ENCODE results near the gene PKD2L2.

Gene PKD2L2

DNA sequence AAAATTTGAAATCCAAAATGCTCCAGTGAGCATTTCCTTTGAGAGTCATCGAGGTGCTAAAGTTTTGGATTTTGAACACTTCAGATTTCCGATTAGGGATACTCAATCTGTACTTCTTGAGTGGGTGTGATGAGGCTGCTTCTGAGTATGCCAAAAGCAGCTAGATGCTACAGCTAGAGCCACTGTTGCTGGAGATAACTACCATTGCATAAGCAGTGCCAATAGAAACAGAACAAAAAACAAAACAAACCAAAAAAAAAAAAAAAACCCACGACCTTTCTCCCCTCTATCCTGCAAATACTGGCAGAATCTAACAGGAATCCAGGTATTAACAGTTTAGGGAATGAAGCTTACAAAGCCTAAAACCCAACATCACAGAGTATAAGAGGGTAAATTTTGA lies 43.5 kb downstream of the PKD2L2 start:
- ATAC-seq (ENCODE audit: low read depth) (no peak), DNase-seq (ENCODE audit: low spot score) (no peak)
- Histone ChIP-seq H3K36me3 (ENCODE audit: low read depth) (peaks cover 10% of the 10 kb centered on the region), H3K27me3 (ENCODE audit: insufficient read depth, poor library complexity, severe bottlenecking) (no peaks in the 10 kb centered on the region), H3K27ac (ENCODE audit: poor library complexity, severe bottlenecking) (no peak overlapping the region), H3K4me3 (ENCODE audit: severe bottlenecking) (no peak overlapping the region), H3K4me1 (ENCODE audit: insufficient read depth, poor library complexity, severe bottlenecking) (no peaks in the 10 kb centered on the region), H3K9me3 (ENCODE audit: severe bottlenecking) (no peaks in the 10 kb centered on the region)
- TF ChIP-seq, protein P1, sequence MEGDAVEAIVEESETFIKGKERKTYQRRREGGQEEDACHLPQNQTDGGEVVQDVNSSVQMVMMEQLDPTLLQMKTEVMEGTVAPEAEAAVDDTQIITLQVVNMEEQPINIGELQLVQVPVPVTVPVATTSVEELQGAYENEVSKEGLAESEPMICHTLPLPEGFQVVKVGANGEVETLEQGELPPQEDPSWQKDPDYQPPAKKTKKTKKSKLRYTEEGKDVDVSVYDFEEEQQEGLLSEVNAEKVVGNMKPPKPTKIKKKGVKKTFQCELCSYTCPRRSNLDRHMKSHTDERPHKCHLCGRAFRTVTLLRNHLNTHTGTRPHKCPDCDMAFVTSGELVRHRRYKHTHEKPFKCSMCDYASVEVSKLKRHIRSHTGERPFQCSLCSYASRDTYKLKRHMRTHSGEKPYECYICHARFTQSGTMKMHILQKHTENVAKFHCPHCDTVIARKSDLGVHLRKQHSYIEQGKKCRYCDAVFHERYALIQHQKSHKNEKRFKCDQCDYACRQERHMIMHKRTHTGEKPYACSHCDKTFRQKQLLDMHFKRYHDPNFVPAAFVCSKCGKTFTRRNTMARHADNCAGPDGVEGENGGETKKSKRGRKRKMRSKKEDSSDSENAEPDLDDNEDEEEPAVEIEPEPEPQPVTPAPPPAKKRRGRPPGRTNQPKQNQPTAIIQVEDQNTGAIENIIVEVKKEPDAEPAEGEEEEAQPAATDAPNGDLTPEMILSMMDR (IDR thresholded peaks at IDR 0.05; ENCODE audit: poor library complexity, severe bottlenecking), result no peak

DNA sequence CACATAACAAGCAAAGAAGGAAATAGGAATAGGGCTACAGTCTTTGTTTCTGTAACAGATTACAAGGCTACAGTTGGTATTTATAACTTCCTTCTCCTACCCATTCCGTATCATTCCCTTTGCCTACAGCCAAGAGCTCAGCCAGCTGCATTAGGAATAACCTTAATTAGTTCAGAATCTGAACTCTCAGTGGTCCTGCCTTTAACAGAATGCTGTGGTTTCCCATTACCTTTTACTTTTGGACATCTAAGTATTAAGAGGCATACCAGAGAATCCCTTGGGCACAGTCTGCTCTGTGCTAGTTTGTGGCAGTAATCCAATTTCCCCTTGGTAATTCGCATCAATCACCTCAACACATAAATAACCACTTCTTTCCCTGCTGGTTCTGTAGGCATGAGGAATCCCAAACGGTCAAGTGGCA lies 44.2 kb downstream of the PKD2L2 start:
- no peak for DNase-seq (ENCODE audit: low spot score)
- TF ChIP-seq, protein P1 (IDR thresholded peaks at IDR 0.05; ENCODE audit: poor library complexity, severe bottlenecking), result no peak
- ATAC-seq (ENCODE audit: low read depth), result peak; percentile 13; the same call in 1 of the 3 replicates
- H3K27me3 ChIP-seq (ENCODE audit: insufficient read depth, poor library complexity, severe bottlenecking), result no peaks in the 10 kb centered on the region
- peaks cover 17% of the 10 kb centered on the region for H3K36me3 ChIP-seq (ENCODE audit: low read depth)
- no peaks in the 10 kb centered on the region for H3K4me1 ChIP-seq (ENCODE audit: insufficient read depth, poor library complexity, severe bottlenecking)
- H3K9me3 ChIP-seq (ENCODE audit: severe bottlenecking), result no peaks in the 10 kb centered on the region
- no peak overlapping the region for H3K27ac ChIP-seq (ENCODE audit: poor library complexity, severe bottlenecking)
- H3K4me3 ChIP-seq (ENCODE audit: severe bottlenecking), result no peak overlapping the region

DNA sequence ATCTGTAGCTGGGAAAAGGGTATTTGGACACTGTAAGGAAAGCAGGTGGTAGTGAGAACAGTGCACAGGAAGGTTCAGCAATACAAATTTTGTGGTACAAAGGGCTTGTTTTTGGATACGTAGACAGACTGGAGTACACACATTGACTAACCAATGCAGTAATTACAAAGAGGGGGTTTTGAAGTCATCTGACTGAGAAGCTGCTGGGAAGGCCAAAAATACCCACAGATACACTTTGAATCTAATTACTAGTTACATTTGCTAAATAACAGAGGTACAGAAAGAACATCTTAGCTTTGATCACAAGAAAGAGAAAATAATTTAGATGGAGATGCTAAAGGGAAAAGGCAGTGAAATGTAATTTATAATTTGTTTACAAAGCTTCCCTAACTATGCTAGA lies 45.9 kb downstream of the PKD2L2 start:
- Histone ChIP-seq H3K9me3 (ENCODE audit: severe bottlenecking) (no peaks in the 10 kb centered on the region), H3K4me1 (ENCODE audit: insufficient read depth, poor library complexity, severe bottlenecking) (no peaks in the 10 kb centered on the region), H3K27me3 (ENCODE audit: insufficient read depth, poor library complexity, severe bottlenecking) (no peaks in the 10 kb centered on the region), H3K27ac (ENCODE audit: poor library complexity, severe bottlenecking) (no peak overlapping the region), H3K36me3 (ENCODE audit: low read depth) (peaks cover 30% of the 10 kb centered on the region), H3K4me3 (ENCODE audit: severe bottlenecking) (no peak overlapping the region)
- DNase-seq (ENCODE audit: low spot score) (no peak), ATAC-seq (ENCODE audit: low read depth) (no peak)
- TF ChIP-seq, protein P1 (IDR thresholded peaks at IDR 0.05; ENCODE audit: poor library complexity, severe bottlenecking), result no peak

DNA sequence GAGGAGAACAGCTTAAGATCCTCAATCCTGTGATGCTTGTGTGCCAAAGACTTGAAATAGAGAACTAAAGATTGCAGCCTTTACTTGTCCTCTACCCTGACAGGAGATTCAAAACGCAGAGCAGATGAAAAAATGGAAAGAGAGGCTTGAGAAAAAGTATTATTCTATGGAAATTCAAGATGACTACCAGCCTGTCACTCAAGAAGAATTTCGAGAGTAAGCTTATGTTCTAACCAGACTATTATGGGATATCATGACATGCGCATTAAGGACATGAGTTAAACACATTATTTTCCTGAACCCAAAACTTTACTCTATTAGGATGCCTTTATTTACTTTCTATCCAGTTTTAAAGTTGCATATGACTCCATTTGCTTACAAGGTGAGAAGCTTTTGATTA lies 46.4 kb downstream of the PKD2L2 start:
- no peak for DNase-seq (ENCODE audit: low spot score)
- Histone ChIP-seq H3K36me3 (ENCODE audit: low read depth) (peaks cover 35% of the 10 kb centered on the region), H3K27ac (ENCODE audit: poor library complexity, severe bottlenecking) (no peak overlapping the region), H3K4me3 (ENCODE audit: severe bottlenecking) (no peak overlapping the region), H3K9me3 (ENCODE audit: severe bottlenecking) (no peaks in the 10 kb centered on the region), H3K27me3 (ENCODE audit: insufficient read depth, poor library complexity, severe bottlenecking) (no peaks in the 10 kb centered on the region), H3K4me1 (ENCODE audit: insufficient read depth, poor library complexity, severe bottlenecking) (no peaks in the 10 kb centered on the region)
- ATAC-seq (ENCODE audit: low read depth), result no peak
- TF ChIP-seq, protein P1 (IDR thresholded peaks at IDR 0.05; ENCODE audit: poor library complexity, severe bottlenecking), result no peak

DNA sequence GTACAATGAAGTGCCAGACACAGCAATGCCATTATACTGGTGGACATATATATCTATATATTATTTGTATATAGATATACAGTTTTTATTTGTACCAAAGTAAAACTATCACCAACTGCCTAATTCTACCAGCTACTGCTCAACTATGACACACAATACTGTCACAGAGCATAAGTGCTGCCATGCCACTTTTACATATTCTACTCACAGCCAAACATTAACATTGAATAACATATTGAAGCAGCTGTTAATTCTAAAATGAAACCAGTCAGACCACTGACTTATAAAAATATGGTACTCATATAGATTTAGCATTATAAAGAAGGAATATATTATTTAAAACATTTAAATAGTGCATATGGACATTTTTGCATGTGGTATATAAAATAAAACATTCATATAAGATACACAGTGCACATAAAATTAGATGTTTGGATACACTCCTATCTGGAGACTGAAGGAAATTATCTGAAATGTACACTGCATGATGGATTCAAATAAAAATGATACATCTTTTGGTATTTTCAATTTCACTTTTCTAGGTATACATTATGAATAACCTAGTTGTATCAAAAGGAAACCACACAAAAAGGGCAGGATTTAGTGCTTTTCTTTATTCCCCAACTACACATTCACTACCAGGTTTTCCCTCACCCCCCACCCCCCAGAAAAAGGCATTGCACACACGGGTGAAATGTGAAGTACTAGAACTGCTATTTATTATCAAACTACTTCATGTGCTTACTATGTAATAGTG lies 48.9 kb downstream of the PKD2L2 start:
- H3K9me3 ChIP-seq (ENCODE audit: severe bottlenecking), result no peaks in the 10 kb centered on the region
- DNase-seq (ENCODE audit: low spot score) (no peak), ATAC-seq (ENCODE audit: low read depth) (no peak)
- TF ChIP-seq, protein P1 (IDR thresholded peaks at IDR 0.05; ENCODE audit: poor library complexity, severe bottlenecking), result no peak
- H3K4me1 ChIP-seq (ENCODE audit: insufficient read depth, poor library complexity, severe bottlenecking), result no peaks in the 10 kb centered on the region
- H3K27me3 ChIP-seq (ENCODE audit: insufficient read depth, poor library complexity, severe bottlenecking), result no peaks in the 10 kb centered on the region
- H3K4me3 ChIP-seq (ENCODE audit: severe bottlenecking), result no peak overlapping the region
- no peak overlapping the region for H3K27ac ChIP-seq (ENCODE audit: poor library complexity, severe bottlenecking)
- peaks cover 60% of the 10 kb centered on the region for H3K36me3 ChIP-seq (ENCODE audit: low read depth)

Data from RWPE2 (cell line).